Stomach (tissue), 9 donors: ENCODE measurements around the gene COBL. TPM values are rescaled to one million over a fixed set of nuclear protein-coding genes. Genes with fewer than 3 reads are reported as not detected.

ENCODE experiments used
- DNase-seq, 2 donors: peaks; one replicate each; pipeline versions ENCODE4 v3.0.0 to v3.0.0-alpha.2; 2013 to 2019
- H3K27ac ChIP-seq, 5 donors: fragments of 200-600 bp in 4 of 5; sonication (generic) in 4 of 5; one replicate each; pipeline ENCODE4 v1.5.1; 2013 to 2019; ENCODE audit warnings: mild to moderate bottlenecking in 1 of 5, moderate library complexity in 1 of 5
- H3K27me3 ChIP-seq, 3 donors: fragments of 200-600 bp; sonication (generic); one replicate each; pipeline ENCODE4 v1.5.1; 2017 to 2019; ENCODE audit warnings: mixed run types in 1 of 3
- H3K36me3 ChIP-seq, 4 donors: fragments of 200-600 bp; sonication (generic); 1 replicate in 3 of 4; 2 replicates in 1 of 4; pipeline ENCODE4 v1.5.1; 2016 to 2019
- H3K4me1 ChIP-seq, 4 donors: fragments of 200-600 bp; sonication (generic); one replicate each; pipeline ENCODE4 v1.5.1; 2016 to 2019
- H3K4me3 ChIP-seq, 4 donors: fragments of 200-600 bp; sonication (generic) in 3 of 4; one replicate each; pipeline ENCODE4 v1.5.1; 2016 to 2019; ENCODE audit warnings: mild to moderate bottlenecking in 1 of 4
- H3K9me3 ChIP-seq, 4 donors: fragments of 200-600 bp; sonication (generic); one replicate each; pipeline ENCODE4 v1.5.1; 2016 to 2019
- CTCF ChIP-seq, 7 experiments: fragments of 450-650 bp in 4 of 7; fragments of 200-600 bp in 3 of 7; sonication (generic) in 3 of 7; IDR thresholded peaks; one replicate each; pipeline ENCODE4 v1.5.1; 2016 to 2019; ENCODE audit warnings: antibody characterized with exemption in 7 of 7, control low read depth in 2 of 7, mild to moderate bottlenecking in 1 of 7
- EP300 ChIP-seq: sonication (generic); formaldehyde crosslinking; IDR thresholded peaks from one replicate; pipeline ENCODE4 v1.6.1; 2017; ENCODE audit warnings: antibody characterized with exemption
- POLR2A ChIP-seq, 4 donors: fragments of 450-650 bp; IDR thresholded peaks; one replicate each; pipeline ENCODE4 v1.6.1; 2016; ENCODE audit warnings: antibody characterized with exemption in 4 of 4, control low read depth in 2 of 4, mild to moderate bottlenecking in 1 of 4, moderate library complexity in 1 of 4
- POLR2AphosphoS5 ChIP-seq, 3 donors: sonication (generic); formaldehyde crosslinking; IDR thresholded peaks; one replicate each; pipeline ENCODE4 v1.6.1; 2016; ENCODE audit warnings: antibody characterized with exemption in 3 of 3
- WGBS, 5 donors: extraction: QIAGEN DNeasy Blood & Tissue Kit in 3 of 5; methylation state at CpG; one replicate each; pipeline versions ENCODE4 v1.1.5 to v1.1.7; 2013 to 2018; 5-methylcytosine and 5-hydroxymethylcytosine counted together
- intact Hi-C: fragments of 100-400 bp; cut with DNase I; formaldehyde crosslinking; loops from one replicate; pipeline ENCODE4 v1.15.1; 2023; ENCODE audit warnings: low total_unique reads
- polyA plus RNA-seq, 3 donors: library from polyadenylated mRNA; stranded (reverse); fragments of 200-250 nt; gene quantifications; one replicate each; pipeline ENCODE4 v1.2.3, GENCODE V29; 2013
- total RNA-seq, 5 donors: library from RNA; depleted of rRNA; stranded (reverse); fragments of >200 nt; gene quantifications; one replicate each; pipeline versions ENCODE4 v1.1.0 to v1.2.3, GENCODE V29; 2014 to 2016
- donor health status: healthy with polysubstance abuse.
- donor health status: Bipolar disorder and iron deficiency.
- donor health status: healthy.

Gene COBL
- total and polyA plus RNA-seq, 8 donors, result 4.9 to 79.9 (median 16.0) TPM

- 94 to 97% (median 95%) methylated on average over 15 to 19 of the region's 19 CpGs for WGBS, 5 donors
- Histone ChIP-seq H3K9me3 (no peaks in the 10 kb centered on the region), H3K4me3 (no peak overlapping the region), H3K27me3 (no peaks in the 10 kb centered on the region), H3K36me3 (no peaks in the 10 kb centered on the region), H3K4me1 (no peaks in the 10 kb centered on the region), H3K27ac (peak overlapping the region in 1 of 5 donors; percentile 2)
- no peak for DNase-seq
- intact Hi-C loops, result no loop called here
- no peak for TF ChIP-seq POLR2AphosphoS5 (IDR thresholded peaks at IDR 0.05)
- TF ChIP-seq POLR2A (IDR thresholded peaks at IDR 0.05), result no peak
Measured at GRCh38 chr7:51126813-51127617, 189.6 kb downstream of the COBL start.

GRCh38 chr7:51126324-51126723, 190.3 kb downstream of the COBL start:
- no peak for DNase-seq
- TF ChIP-seq EP300 (no peak), POLR2A (IDR thresholded peaks at IDR 0.05) (no peak), CTCF (IDR thresholded peaks at IDR 0.05) (no peak), POLR2AphosphoS5 (IDR thresholded peaks at IDR 0.05) (no peak)
- intact Hi-C loops, result no loop called here
- no peaks in the 10 kb centered on the region for H3K9me3 ChIP-seq
- no peaks in the 10 kb centered on the region for H3K36me3 ChIP-seq
- no peak overlapping the region for H3K4me3 ChIP-seq
- no peak overlapping the region for H3K27ac ChIP-seq
- no peaks in the 10 kb centered on the region for H3K27me3 ChIP-seq
- H3K4me1 ChIP-seq, result no peaks in the 10 kb centered on the region
- 83 to 94% (median 89%) methylated on average over 5 of the region's 5 CpGs for WGBS, 5 donors

- Histone ChIP-seq H3K27me3 (no peaks in the 10 kb centered on the region), H3K4me3 (no peak overlapping the region), H3K36me3 (no peaks in the 10 kb centered on the region), H3K4me1 (no peaks in the 10 kb centered on the region), H3K27ac (no peak overlapping the region), H3K9me3 (no peaks in the 10 kb centered on the region)
- DNase-seq, result no peak
- TF ChIP-seq EP300 (no peak), POLR2A (IDR thresholded peaks at IDR 0.05) (no peak)
- intact Hi-C loops, result no loop called here
- WGBS, 5 donors, result 71 to 88% (median 77%) methylated on average over 4 of the region's 4 CpGs
Measured at GRCh38 chr7:51124321-51124720, 192.3 kb downstream of the COBL start.

- H3K36me3 ChIP-seq, result no peaks in the 10 kb centered on the region
- TF ChIP-seq POLR2AphosphoS5 (IDR thresholded peaks at IDR 0.05) (peak in 1 of 3 donors; percentile 10), CTCF (IDR thresholded peaks at IDR 0.05) (no peak)
- WGBS, 5 donors, result 73 to 91% (median 78%) methylated on average over 3 of the region's 3 CpGs
- H3K27ac ChIP-seq, result no peak overlapping the region
- H3K4me1 ChIP-seq, result no peaks in the 10 kb centered on the region
- no peaks in the 10 kb centered on the region for H3K9me3 ChIP-seq
- H3K27me3 ChIP-seq, result no peaks in the 10 kb centered on the region
- DNase-seq, result no peak
- no peak overlapping the region for H3K4me3 ChIP-seq
- intact Hi-C loops, result no loop called here
Measured at GRCh38 chr7:51123322-51124019, 193.1 kb downstream of the COBL start.

GRCh38 chr7:51121931-51122425, 194.6 kb downstream of the COBL start:
- no peaks in the 10 kb centered on the region for H3K9me3 ChIP-seq
- intact Hi-C loops, result no loop called here
- WGBS, 5 donors, result 31 to 42% (median 36%) methylated on average over 9 of the region's 9 CpGs
- H3K4me1 ChIP-seq, result no peaks in the 10 kb centered on the region
- no peaks in the 10 kb centered on the region for H3K36me3 ChIP-seq
- peak in 1 of 2 donors; percentile 59 for DNase-seq
- peak overlapping the region in 1 of 5 donors; percentile 38 for H3K27ac ChIP-seq
- H3K4me3 ChIP-seq, result no peak overlapping the region
- no peaks in the 10 kb centered on the region for H3K27me3 ChIP-seq
- TF ChIP-seq POLR2A (IDR thresholded peaks at IDR 0.05), result no peak
- no peak for TF ChIP-seq POLR2AphosphoS5 (IDR thresholded peaks at IDR 0.05)
